Bronchial epithelial cell (primary cell): ENCODE results near the gene PPP3CA. TPM values are rescaled to one million over a fixed set of nuclear protein-coding genes. Genes with fewer than 3 reads are reported as not detected.

Source experiments
- DNase-seq: peaks from one replicate; pipeline ENCODE4 v3.0.0-alpha.2; 2010; ENCODE audit warnings: low read depth
- FAIRE-seq: peaks from 2 replicates; lab custom pipeline; 2011; peaks lifted over from hg19 to GRCh38; lab: Jason Lieb, UNC
- H3K27me3 ChIP-seq: 2 replicates; pipeline ENCODE4 v1.5.1; 2011; ENCODE audit warnings: low read length; ENCODE audit not compliant: control insufficient read depth, insufficient read depth
- H3K36me3 ChIP-seq: 2 replicates; pipeline ENCODE4 v1.5.1; 2011; ENCODE audit warnings: low read length; ENCODE audit not compliant: control insufficient read depth, insufficient read depth
- H3K4me3 ChIP-seq: 2 replicates; pipeline ENCODE4 v1.5.1; 2011; ENCODE audit warnings: mild to moderate bottlenecking, low read depth, low read length, control low read depth
- CTCF ChIP-seq: IDR thresholded peaks from 2 replicates; pipeline ENCODE4 v1.5.1; 2011; ENCODE audit warnings: mild to moderate bottlenecking, moderate library complexity, low read length, control low read depth, inconsistent platforms; ENCODE audit not compliant: insufficient read depth, severe bottlenecking
- total RNA-seq: library from RNA; depleted of rRNA; stranded (reverse); fragments of >200 nt; gene quantifications from 2 replicates; pipeline ENCODE4 v1.2.1, GENCODE V29; 2014

Gene PPP3CA
- total RNA-seq, 1 donor from 2014 or later, result 48.2 TPM

DNA sequence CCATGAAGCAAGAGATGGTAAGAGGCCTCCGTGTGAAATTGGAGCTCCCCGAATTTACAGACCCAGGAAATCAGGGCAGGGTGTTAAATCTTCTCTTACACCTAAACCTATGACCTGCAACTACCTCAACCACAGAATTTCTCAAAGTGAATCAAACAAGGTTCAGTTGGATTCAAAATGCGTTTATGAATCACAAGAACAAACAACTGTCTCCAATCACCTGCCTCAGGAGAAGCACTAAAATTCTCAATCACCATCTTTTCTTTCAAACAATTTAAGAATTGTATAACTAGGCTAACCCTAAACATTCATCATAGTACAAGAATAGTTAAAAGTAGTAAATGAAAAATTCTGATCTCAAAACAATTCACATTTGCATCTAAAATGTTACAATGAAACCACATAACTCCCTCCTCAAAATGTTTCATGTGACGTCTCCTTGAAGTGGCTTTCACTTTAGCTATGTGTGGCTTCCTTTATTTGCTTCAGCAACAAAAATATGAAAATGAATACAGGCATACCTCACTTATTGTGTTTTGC lies 19.2 kb downstream of the PPP3CA start:
- no peak for TF ChIP-seq CTCF
- FAIRE-seq, result no peak
- DNase-seq, result no peak
- Histone ChIP-seq H3K36me3 (no peaks in the 10 kb centered on the region), H3K4me3 (no peak overlapping the region), H3K27me3 (no peaks in the 10 kb centered on the region)

DNA sequence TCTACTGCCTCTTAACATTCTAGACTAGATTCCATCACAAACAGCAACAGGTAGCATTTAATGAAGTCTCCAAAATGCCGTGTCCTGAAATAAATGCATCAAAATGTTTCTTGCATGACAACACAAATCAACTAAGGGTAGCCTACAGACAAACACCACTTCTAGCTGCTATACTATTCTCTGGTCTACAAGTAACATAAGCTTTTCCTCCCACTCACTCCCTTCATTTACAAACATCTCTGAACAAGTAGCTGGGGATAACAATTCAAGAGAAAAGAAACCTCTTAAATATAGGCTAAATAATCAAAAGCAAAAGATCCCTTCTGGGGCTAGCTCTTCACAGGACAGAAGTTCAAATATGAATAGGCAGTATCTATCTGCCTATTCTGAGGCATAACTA lies 20.8 kb downstream of the PPP3CA start:
- DNase-seq, result no peak
- Histone ChIP-seq H3K4me3 (no peak overlapping the region), H3K36me3 (no peaks in the 10 kb centered on the region), H3K27me3 (no peaks in the 10 kb centered on the region)
- no peak for TF ChIP-seq CTCF
- FAIRE-seq, result no peak

- no peak for TF ChIP-seq CTCF
- H3K4me3 ChIP-seq, result no peak overlapping the region
- no peaks in the 10 kb centered on the region for H3K36me3 ChIP-seq
- DNase-seq (no peak), FAIRE-seq (no peak)
- H3K27me3 ChIP-seq, result no peaks in the 10 kb centered on the region
These were observed 24.6 kb downstream of the PPP3CA start for GRCh38 chr4:101322743-101323142.

DNA sequence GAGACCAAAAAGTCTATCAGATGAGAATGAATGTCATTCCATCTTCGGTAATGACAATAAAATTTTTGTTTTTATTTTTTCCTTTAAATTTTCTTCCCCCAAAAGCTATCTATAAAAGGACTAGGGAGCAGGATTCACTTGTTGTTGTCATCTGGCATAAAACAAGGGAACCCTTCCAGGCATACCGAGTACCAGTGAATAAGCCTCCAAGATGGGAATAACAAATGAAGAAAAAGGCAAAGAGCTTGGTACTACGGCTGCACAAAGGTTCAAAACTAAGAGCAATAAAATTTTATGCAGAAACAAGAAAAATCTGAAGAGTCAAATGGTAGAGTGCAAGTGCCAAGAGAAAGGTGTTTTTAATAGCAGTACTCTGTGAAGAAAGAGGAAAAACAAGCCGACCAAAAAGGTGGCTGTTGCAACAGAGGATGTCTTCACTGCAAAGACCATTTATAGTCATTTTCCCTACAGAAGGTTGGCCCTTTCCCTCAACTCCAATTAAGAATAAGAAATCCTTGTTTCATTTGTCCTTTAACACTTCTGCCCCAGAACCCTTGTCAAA lies 25.8 kb downstream of the PPP3CA start:
- H3K4me3 ChIP-seq, result no peak overlapping the region
- no peak for TF ChIP-seq CTCF
- DNase-seq, result no peak
- no peaks in the 10 kb centered on the region for H3K36me3 ChIP-seq
- no peaks in the 10 kb centered on the region for H3K27me3 ChIP-seq
- no peak for FAIRE-seq

DNA sequence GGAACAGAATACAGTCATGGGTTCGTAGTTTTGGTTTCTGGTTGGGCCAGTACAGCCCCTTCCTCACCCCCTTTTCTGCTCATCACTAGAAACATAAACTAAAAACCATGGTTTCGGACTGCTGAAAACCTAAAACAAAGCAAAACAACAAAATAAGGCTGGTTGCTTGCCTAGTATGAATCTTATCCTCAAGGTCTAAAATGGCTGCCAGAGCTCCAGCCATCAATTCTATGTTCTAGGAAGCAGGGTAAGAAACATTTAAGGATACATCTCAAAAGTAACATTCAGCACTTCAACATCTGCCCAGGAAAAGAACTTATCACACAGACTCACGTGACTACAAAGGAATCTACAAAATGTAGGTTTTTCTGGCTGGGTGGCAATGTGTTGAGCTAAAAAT lies 31.5 kb downstream of the PPP3CA start:
- Histone ChIP-seq H3K4me3 (no peak overlapping the region), H3K36me3 (no peaks in the 10 kb centered on the region), H3K27me3 (no peaks in the 10 kb centered on the region)
- FAIRE-seq (no peak), DNase-seq (no peak)
- TF ChIP-seq CTCF, result no peak

DNA sequence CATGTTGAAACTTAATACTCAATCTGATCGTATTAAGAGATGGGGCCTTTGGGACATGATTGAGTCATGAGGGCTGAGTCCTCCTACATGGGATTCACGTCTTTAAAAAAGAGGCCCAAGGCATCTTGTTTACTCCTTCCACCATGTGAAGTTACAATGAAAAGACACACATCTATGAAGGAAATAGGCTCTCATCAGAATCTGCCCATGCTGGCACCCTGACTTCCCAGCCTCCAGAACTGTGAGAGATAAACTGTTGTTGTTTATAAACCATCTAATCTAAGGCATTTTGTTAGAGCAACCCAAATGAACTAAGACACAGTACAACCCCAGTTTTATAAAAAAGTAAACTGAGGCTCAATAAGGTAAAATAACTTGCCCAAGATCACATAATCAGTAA lies 32.3 kb downstream of the PPP3CA start:
- no peak overlapping the region for H3K4me3 ChIP-seq
- DNase-seq (no peak), FAIRE-seq (no peak)
- H3K27me3 ChIP-seq, result no peaks in the 10 kb centered on the region
- no peaks in the 10 kb centered on the region for H3K36me3 ChIP-seq
- TF ChIP-seq CTCF, result no peak
